Activated naive CD4-positive, alpha-beta T cell treated with Interleukin-2 at 50 U/mL for 16 hours (primary cell): ENCODE data around the gene UBE2J2.
A peak's percentile ranks its signal among the peaks of the same experiment; 100 is the strongest.

Experiments used
- DNase-seq: peaks from one replicate; pipeline ENCODE4 v3.0.0-alpha.2; 2020

The UBE2J2 gene

GRCh38 chr1:1279028-1279427 is 5.4 kb upstream of the UBE2J2 start:
- DNase-seq = no peak

- DNase-seq = no peak
These were observed 5.0 kb upstream of the UBE2J2 start for GRCh38 chr1:1278620-1279019.

DNA sequence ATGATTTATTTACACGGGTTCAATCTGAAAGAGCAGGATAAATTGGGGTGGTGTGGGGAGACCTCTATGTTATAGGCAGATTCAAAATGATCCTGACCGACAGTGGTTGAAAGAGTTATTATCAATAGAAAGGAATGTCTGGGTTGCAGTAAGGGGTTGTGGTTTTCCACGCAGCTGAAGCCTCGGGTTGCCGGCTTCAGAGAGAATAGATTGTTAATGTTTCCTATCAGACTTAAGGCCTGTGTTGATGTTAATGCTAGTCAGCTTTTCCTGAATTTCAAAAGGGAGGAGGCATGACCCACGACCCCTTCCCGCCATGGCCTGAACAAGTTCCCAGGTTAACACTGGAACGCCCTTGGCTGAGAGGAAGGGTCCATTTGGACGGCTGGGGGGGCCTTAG is 2.2 kb upstream of the UBE2J2 start:
- no peak for DNase-seq

GRCh38 chr1:1274931-1275431 is 1.3 kb upstream of the UBE2J2 start:
- no peak for DNase-seq

DNA sequence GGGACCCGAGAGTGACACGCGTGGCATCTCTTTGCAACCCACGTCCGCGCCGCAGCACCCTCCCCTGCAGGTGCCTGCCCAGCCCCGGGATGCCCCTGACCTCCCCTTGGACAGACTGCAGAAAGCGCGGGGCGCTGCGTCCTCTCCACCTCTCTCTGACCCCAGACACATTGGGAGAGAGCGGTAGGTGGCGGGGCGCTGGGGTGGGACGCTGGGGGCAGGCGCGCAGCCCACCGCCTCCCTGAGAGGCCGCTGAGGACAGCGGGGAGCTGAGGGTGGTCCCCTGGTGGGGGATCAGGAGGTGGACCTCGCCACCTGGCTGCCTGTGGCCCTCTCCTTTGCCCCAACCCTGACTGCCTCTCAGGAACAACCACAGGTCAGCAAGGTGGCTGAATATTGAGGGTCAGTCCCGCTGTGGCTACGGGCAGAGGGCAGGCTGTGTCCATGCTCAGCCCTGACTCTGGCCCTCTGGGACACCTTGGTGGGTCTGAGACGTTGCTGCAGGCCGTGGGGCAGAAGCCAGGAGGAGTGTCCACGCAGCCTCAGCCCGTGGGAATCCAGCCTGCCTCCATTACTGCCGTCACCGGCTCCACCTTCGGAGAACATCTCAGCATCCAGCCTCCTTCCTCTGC is 761 bp upstream of the UBE2J2 start:
- no peak for DNase-seq

- no peak for DNase-seq
These were observed 494 bp downstream of the UBE2J2 start for GRCh38 chr1:1273209-1273511.

- peak; percentile 15 for DNase-seq
These were observed 1.1 kb downstream of the UBE2J2 start for GRCh38 chr1:1272341-1273208.

DNA sequence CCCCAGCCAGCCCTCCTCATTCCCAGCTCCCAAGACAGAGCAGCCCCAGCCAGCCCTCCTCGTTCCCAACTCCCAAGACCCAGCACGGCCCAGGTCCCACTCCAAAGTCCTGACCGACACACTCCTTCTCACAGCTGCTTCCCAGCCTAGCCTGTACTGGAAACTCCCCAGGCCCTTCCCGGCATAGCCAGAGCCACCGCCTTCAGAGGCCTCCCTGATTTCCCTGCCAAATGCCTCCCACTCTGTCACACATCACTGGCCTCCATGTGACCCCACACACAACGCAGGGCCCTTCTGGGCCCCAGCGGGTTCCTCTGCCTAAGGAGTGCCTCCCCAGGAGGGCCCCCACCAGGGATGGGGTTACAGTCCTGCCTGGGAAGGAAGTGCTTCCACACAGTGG is 2.8 kb downstream of the UBE2J2 start:
- DNase-seq = no peak

- DNase-seq = no peak
These were observed 5.4 kb downstream of the UBE2J2 start for GRCh38 chr1:1268284-1268682.

DNA sequence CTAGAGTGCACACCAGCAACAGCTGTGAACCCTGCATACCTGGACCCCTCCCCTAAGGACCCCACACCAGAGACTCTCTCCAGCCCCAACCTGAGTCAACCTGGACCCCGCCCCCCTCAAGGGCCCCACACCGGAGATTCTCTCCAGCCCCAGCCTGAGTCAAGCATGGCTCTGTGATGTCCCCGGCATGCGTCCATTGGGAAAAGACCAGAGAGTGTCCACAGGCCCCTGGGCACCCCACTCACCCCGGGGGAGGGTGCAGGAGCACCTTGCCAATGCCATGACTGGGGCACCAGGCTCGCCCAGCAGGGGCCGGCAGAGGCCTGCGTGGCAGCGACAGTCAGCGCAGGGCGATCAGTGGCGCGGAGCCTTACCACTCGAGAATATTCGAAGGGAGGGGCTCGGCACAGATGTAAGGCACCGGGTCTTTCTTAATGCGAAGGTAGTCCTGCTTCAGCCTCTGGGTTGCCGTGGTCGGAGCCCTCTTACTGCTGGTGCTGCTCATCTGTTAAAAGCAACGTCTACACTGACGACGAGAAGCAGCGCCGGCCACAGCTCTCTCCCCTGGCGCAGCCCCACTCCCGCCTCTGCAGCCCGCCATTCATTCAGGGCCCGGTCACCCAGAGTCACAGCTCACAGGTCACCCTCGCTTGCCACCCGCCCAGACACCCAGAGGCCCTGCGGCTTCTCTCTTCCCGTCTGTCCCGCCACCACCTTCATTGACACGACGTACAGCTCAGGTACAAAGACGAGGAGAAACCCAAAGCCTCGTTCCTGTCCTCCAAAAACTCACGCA is 6.0 kb downstream of the UBE2J2 start:
- DNase-seq = no peak

DNA sequence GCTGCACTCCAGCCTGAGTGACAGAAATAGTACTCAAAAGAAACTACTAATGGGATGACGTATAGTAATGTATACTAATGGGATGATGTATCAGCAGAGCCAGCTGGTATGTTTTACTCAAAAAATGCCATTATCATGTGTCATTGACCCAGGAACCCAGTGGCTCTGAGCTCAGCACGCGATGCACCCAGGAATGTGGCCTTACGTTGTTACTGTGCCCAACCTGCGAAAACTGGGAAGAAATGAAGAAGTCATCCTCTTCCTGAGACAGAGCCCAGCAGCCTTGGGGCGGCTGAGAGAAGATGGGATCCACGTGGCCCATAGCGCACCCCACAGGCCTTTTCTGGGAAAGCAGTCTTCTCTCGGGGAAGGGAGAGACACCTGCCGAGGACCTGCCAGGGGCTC is 8.8 kb downstream of the UBE2J2 start:
- peak; percentile 15 for DNase-seq

DNA sequence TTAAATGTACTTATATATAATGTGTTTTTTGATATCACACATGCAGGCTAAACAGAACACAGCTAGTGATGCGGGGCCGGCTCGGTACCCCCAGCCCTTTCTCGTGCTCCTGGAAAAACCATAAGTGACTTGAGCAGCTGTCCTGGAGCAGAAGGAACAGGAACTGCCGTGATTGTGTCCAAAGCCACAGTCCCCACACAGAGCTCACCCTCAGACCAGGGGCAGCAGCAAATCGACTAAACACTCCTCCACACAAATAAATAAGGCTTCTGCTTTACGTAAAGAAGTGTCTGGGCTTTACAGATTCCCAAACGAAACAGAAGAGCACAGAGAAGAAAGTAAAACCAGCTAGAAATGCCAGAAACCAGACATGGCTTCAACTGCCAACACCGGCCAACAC is 9.6 kb downstream of the UBE2J2 start:
- no peak for DNase-seq

- DNase-seq = no peak
These were observed 10.9 kb downstream of the UBE2J2 start for GRCh38 chr1:1262758-1263157.

DNA sequence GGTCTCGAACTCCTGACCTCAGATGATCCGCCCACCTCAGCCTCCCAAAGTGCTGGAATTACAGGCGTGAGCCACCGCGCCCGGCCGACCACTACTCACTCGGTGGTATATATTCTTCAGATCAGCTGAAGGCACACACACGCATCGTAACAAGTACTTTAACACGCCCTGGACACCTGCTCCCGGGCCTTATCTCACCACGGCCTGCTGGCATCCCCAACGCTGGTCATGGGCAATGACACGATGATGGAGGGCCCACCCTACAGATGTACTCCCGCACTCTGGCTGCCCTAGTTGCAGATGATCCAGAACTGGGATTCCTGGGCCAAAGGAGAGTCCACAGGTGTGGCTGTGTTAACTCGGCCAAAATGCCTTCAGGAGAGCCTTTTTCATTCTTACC is 11.6 kb downstream of the UBE2J2 start:
- DNase-seq = no peak

GRCh38 chr1:1260843-1261560 is 12.7 kb downstream of the UBE2J2 start:
- no peak for DNase-seq

DNA sequence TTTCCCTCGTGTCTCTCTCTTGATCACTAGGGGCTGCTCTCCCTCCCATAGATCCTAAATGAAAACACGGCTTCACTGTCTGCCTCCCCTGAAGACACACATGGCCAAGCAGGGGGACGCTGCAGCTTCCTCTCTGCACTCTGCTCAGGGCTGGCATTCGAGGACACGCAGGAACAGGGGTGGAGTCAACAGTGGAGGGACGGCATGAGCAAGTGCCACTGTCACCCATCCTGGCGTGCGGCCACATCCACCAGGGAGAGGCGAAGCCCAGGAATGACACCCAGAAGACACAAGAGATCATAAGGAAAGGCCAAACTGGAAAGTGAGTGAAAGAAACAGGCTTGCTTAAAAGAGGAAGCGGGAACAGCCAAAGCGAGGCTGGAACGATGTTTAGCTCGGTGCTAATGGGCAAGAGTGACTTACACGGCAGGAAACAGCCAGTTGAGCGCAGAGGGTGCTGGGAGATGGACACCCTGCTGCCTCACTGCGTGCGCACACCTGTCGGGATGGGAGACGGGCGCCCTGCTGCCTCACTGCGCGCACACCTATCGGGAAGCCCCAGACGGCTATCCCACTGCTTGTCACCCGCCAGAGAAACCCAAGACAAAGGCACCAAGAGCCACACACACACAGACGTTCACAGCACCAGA is 13.6 kb downstream of the UBE2J2 start:
- no peak for DNase-seq

DNA sequence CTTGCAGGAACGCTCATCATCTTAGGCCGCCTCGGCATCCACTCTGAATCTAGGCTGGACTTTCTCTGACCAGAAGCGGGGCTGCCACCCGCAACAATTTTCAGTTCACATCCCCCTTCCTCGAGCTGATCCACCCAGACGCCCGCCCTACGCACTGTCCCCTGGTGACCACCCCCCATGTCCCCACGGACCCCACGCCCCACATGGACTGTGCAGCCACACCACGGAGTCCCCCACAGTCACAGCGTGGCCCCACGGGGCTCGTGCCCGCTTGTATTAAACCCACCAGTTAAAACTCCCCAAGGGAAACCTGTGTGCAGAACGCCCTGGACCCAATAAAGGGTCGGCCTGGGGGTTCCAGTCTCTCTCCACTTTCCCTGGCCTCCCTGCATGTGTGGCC is 14.1 kb downstream of the UBE2J2 start:
- DNase-seq = no peak

DNA sequence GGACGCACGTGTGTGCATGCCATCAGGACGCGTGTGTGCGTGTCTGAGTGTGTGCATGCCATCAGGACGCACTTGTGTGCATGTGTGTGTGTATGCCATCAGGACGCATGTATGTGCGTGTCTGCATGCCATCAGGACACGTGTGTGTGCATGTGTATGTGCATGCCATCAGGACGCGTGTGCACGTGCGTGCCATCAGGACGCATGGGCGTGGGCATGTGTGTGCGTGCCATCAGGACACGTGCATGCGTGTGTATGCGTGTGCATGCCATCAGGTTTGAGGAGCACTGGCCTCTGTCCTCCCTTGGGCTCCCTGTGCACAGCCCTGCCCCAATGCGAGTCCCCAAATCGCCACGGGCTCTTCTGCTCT is 14.6 kb downstream of the UBE2J2 start:
- DNase-seq = no peak

DNA sequence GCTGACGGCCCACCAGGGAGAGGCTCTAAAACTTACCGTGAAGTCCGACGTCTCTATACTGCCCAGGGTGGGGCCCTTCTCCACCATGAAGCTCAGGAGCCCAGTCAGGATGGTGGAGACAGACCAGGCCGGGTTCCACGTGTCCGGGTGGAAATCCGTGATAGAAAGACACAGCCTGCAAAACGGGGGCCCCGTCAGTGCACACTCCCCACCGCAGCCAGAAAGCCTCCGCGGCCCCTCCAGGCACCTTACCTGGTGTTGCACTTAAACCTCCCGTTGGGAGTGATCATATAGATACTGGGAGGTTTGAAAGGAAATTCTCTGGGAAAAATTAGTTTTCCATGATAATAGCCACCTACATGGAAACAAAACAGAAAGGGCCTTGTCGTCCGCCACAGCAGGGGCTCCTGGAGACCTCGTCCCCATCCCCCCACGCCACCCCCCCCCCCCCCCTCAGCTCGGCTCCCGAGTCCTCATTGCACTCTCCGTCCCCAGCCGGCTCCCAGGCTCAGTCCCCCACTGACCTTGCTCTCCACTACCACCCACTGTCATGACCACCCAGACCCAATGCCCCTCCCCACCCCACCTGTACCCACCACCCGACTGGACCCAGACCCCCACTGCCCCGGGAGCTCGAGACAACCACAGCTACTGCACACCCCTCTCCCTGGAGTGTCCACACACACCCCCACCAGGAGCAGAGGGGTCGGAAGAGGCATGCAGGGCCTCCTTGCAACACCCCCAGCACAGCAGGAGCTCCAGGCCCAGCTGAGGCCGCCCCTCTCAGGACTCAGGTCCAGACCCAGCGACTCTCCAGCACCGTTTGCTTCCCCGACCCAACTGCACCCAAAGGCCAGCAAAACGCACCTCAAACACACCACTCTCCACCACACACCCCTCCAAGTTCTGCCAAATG is 16.4 kb downstream of the UBE2J2 start:
- DNase-seq = no peak

GRCh38 chr1:1255611-1256010 is 18.0 kb downstream of the UBE2J2 start:
- no peak for DNase-seq

DNA sequence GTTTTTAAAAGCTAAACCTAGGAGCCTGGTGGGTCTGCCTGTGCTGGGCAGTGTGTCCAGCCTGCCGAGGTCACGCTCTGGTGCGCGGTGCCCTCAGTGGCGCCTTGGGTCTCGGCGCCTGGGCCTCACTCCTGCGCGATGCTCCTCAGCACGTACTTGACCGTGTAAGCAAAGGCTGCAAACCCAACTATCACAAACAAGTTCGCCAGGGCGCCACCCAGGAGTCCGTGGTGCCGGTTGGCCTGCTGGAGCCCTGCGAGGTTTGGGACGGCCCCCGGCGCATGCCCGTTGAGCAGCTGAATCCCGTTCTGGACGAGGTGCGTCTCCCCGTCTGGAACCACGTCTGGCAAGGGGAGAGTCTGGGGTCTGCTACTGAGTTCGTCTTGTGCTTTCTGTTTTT is 18.6 kb downstream of the UBE2J2 start:
- no peak for DNase-seq

DNA sequence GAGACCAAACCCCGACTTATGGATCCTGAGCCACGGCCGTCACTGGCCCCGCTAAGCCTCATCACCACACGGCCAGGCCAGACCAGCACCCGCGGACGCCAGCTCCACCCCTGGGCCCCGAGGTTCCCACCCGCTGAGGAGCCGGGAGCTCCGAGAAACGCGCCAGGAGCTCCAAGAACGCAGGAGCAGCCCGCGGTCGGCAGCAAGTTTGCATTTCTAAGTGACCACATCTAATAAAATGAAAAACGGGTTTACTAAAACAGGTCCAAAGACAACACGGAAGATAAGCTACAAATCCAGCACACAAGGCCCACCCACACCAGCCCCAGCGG is 19.0 kb downstream of the UBE2J2 start:
- no peak for DNase-seq
